ENCODE results near the gene KCNIP4.

KCNIP4 gene

GRCh38 chr4:21885770-21886169, 62.8 kb downstream of the KCNIP4 start:
- DNase-seq (ENCODE audit: low read depth, low spot score), result no peak
- H3K4me3 ChIP-seq (ENCODE audit: low read depth, low read length), result no peak overlapping the region
- TF ChIP-seq CTCF (IDR thresholded peaks at IDR 0.05; ENCODE audit: insufficient read depth, low read length, missing control alignments), result no peak
- CTCF ChIA-PET, result interaction anchor here (1.1 kb wide), 1 partner anchor 28 kb away, joined by 3 read pairs; no protein-coding TSS in a partner anchor
- POLR2A ChIA-PET, result no interaction called here

GRCh38 chr4:21885241-21885640, 63.3 kb downstream of the KCNIP4 start:
- no peak overlapping the region for H3K4me3 ChIP-seq (ENCODE audit: low read depth, low read length)
- no peak for DNase-seq (ENCODE audit: low read depth, low spot score)
- ChIA-PET POLR2A (no interaction called here), CTCF (no interaction called here)
- TF ChIP-seq CTCF (IDR thresholded peaks at IDR 0.05; ENCODE audit: insufficient read depth, low read length, missing control alignments), result no peak

- H3K4me3 ChIP-seq (ENCODE audit: low read depth, low read length), result no peak overlapping the region
- TF ChIP-seq CTCF (IDR thresholded peaks at IDR 0.05; ENCODE audit: insufficient read depth, low read length, missing control alignments), result no peak
- CTCF ChIA-PET, result no interaction called here
- POLR2A ChIA-PET, result no interaction called here
- no peak for DNase-seq (ENCODE audit: low read depth, low spot score)
These were observed 64.0 kb downstream of the KCNIP4 start for GRCh38 chr4:21884615-21885014.

GRCh38 chr4:21882051-21882839, 66.3 kb downstream of the KCNIP4 start:
- DNase-seq (ENCODE audit: low read depth, low spot score), result no peak
- CTCF ChIA-PET, result interaction anchor here (0.9 kb wide), 1 partner anchor 93 kb away, joined by 3 read pairs; no protein-coding TSS in a partner anchor
- no peak overlapping the region for H3K4me3 ChIP-seq (ENCODE audit: low read depth, low read length)
- TF ChIP-seq CTCF (IDR thresholded peaks at IDR 0.05; ENCODE audit: insufficient read depth, low read length, missing control alignments), result no peak
- POLR2A ChIA-PET, result no interaction called here

- TF ChIP-seq CTCF (IDR thresholded peaks at IDR 0.05; ENCODE audit: insufficient read depth, low read length, missing control alignments), result no peak
- H3K4me3 ChIP-seq (ENCODE audit: low read depth, low read length), result no peak overlapping the region
- CTCF ChIA-PET, result interaction anchor here (1.1 kb wide), 1 partner anchor 28 kb away, joined by 4 read pairs; no protein-coding TSS in a partner anchor
- no peak for DNase-seq (ENCODE audit: low read depth, low spot score)
- POLR2A ChIA-PET, result no interaction called here
These were observed 69.4 kb downstream of the KCNIP4 start for GRCh38 chr4:21879187-21879586.

GRCh38 chr4:21876711-21877110, 71.9 kb downstream of the KCNIP4 start:
- DNase-seq (ENCODE audit: low read depth, low spot score), result no peak
- H3K4me3 ChIP-seq (ENCODE audit: low read depth, low read length), result no peak overlapping the region
- ChIA-PET POLR2A (no interaction called here), CTCF (no interaction called here)
- TF ChIP-seq CTCF (IDR thresholded peaks at IDR 0.05; ENCODE audit: insufficient read depth, low read length, missing control alignments), result no peak
